Measurements from ENCODE around the gene ACSS1.

The ACSS1 gene

DNA sequence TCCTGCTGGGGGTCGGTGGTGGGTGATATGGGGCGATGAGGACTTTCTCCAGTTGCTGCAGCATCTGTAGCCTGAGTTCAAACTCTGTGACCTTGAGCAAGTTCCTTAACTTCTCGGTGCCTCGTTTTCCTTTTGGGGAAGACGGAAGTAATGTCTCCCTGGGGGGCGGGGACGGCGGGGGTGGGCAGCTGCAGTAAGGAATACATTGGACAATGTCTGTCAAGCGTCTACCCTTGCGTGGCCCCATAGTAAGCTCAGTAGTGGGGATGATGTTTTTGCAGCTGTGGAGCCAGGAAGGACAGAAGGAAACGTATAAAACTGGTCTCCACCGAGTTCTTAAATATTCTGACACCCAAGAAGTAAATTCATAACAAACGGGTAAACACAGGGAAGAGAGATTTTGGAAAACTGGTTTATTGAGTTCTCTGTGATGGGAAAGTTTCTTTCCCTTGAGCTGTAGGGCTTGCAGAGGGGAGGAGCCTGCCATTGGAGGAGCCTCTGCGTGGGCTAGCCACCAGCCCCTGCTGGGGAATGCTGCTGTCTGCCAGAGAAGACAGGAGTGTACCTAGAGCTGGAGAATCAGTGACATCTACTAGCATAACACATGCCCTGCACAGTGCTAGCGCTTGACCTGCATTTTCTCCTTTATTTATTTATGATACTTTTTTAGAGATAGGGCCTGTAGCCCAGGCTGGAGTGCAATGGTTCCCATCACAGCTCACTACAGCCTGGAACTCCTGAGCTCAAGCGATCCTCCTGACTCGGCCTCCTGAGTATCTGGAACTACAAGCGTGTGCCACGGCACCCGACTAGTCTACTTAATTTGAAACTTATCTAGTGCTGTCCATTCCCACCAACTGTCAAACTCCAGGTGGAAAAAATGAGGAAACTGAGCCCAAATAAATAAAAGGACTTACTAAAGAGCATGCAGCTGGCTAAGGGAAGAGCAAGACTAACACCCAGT, 1.2 kb upstream of the ACSS1 start:
- no peak for DNase-seq

- DNase-seq = peak; percentile 56 to 66
These were observed 497 bp downstream of the ACSS1 start for GRCh38 chr20:25057234-25058050.

GRCh38 chr20:25056690-25057233, 1.2 kb downstream of the ACSS1 start:
- DNase-seq = no peak

GRCh38 chr20:25055711-25056495, 2.0 kb downstream of the ACSS1 start:
- DNase-seq = no peak

DNA sequence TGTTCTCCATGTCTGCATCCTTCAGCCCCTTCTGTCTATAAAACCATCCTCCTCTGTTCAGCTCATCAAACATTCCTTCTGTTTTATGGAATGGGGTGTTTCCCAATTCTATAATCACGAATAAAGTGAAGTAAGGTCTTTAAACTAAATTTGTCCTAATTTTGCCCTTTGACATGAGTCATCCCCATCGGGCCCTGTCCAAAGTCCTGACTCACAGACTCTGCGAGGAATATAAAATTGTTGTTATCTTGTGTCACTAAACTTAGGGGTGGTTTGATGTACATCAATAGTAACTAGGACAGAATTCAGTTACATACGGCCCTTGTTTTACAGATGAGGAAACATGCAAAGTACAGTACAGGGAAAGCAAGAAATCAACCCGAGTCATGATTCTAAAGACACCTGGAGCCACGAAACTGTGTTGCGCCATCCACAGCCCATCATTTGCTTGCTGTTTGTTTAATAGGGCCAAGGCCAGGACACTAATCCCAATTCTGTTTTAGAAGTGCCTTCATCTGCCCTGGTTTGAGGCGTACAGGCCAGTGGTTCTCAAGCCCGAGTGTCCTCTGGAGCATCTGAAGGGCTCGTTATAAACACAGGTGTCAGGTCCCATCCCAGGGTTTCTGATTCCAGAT, 2.8 kb downstream of the ACSS1 start:
- no peak for DNase-seq

GRCh38 chr20:25054096-25054820, 3.7 kb downstream of the ACSS1 start:
- no peak for DNase-seq

DNA sequence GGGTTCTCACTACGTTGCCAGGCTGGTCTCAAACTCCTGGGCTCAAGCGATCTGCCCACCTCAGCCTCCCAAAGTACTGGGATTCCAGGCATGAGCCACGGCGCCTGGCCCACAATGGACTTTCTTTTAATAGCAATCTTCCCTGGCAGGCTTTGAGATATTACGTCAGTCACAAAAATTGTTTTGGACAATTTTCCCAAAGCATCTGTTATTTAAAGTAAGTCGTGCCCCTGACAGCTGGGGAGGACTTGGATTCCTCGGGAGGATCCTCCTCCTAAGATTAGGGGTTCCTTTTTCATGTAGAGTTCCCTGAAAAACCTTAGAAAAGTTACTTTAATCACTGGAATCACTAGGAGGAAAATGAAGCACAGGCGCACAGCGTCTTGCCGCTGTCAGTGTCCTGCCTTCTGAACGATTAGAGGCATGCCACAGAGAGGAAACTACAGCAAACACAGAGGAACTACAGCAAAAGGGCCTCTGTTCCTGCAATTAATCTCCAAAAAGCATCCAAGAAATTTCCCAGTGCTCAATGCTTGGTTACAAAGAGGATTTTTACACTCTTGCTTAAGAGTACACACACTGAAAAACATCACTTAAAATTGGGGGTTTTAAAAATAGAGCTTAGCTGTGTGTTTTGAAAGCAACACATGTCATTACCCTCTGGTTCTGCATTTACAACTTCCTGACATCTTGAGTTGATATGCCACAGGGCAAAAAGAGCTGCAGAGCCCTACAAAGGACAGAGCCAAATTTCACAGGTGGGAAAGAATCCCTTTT, 4.5 kb downstream of the ACSS1 start:
- no peak for DNase-seq

GRCh38 chr20:25052255-25053194, 5.4 kb downstream of the ACSS1 start:
- no peak for DNase-seq

- DNase-seq = no peak
These were observed 6.4 kb downstream of the ACSS1 start for GRCh38 chr20:25051386-25052155.

- DNase-seq = no peak
These were observed 7.2 kb downstream of the ACSS1 start for GRCh38 chr20:25050501-25051350.

GRCh38 chr20:25050082-25050481, 7.9 kb downstream of the ACSS1 start:
- no peak for DNase-seq

DNA sequence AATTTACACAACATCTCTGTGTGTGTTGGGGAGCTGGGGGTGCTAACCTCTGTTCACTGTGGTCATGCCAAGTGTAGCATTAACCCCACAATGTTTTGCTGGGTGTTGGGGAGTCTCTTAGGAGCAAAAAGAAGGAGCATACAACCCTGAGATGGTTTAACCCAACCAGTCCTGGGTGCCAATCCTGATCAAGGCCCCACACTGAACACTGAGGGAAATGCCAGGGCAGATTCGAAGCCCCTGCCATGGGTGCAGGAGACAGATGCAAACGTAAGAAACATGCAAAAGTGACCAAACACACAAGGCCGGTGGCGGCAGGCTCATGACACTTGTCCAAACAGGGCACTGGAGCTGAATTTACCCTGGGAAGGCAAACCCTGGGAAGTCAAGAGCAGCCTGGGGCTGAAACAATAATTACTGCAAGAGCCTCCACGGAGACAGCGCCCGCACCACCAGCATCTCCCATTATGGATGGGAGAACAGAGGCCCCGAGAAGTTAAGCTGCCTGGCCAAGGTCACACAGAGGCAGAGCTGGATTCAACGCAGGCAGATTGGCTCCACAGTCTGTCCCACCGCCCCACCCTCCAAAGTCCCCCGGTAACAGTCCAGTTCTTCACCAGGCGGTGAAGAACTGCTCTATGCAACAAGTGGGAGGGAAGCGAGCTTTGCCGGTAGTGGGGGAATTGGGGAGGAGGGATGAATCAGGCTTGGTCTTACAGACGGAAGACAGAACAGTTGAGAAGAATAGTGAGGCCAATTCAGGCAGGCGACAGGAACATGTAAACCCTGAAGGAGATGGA, 8.5 kb downstream of the ACSS1 start:
- no peak for DNase-seq

GRCh38 chr20:25048519-25048952, 9.4 kb downstream of the ACSS1 start:
- DNase-seq = no peak

DNA sequence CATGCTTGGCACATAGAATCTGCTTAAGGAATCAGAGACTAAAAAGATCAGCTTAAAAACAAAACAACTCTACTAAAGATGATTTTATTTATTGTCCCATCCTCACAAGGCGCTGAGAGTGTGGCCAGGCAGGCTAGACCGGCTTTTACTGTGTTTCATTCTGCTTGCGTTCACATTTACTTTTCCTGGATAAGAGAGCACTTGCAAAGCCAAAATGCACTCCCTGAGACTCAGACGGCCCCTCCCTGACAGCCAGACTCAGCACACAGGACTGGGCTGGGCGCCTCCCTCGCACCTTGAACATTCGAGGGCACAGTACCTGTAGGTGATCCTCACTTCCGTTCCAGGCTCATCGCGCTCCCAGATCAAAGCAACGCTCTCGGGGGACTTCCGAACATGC, 10.2 kb downstream of the ACSS1 start:
- no peak for DNase-seq

GRCh38 chr20:25046736-25047666, 10.9 kb downstream of the ACSS1 start:
- DNase-seq = no peak
